Lower leg skin (tissue), 3 donors: Measurements from ENCODE around the gene GALNT18.

Experiments
- CTCF ChIP-seq, 3 donors: fragments of 450-650 bp; IDR thresholded peaks; one replicate each; pipeline ENCODE4 v1.5.1; 2016; ENCODE audit warnings: antibody characterized with exemption in 3 of 3, mild to moderate bottlenecking in 3 of 3, moderate library complexity in 2 of 3
- POLR2A ChIP-seq, 2 donors: fragments of 450-650 bp; IDR thresholded peaks; one replicate each; pipeline ENCODE4 v1.6.1; 2016 to 2017; ENCODE audit warnings: antibody characterized with exemption in 2 of 2, mild to moderate bottlenecking in 1 of 2, moderate library complexity in 1 of 2

GRCh38 chr11:11419747-11420146, 202.1 kb downstream of the GALNT18 start:
- no peak for TF ChIP-seq POLR2A (IDR thresholded peaks at IDR 0.05)
- no peak for TF ChIP-seq CTCF (IDR thresholded peaks at IDR 0.05)
